Hepatocyte (in vitro differentiated cells): Measurements from ENCODE around the gene KIF1C. TPM values are rescaled to one million over a fixed set of nuclear protein-coding genes. Genes with fewer than 3 reads are reported as not detected.
A peak's percentile ranks its signal among the peaks of the same experiment; 100 is the strongest.

Experiments
- DNase-seq: peaks from one replicate; pipeline ENCODE4 v3.0.0-alpha.2; 2016; ENCODE audit warnings: low spot score
- H2AFZ ChIP-seq: fragments of 200-600 bp; sonication (generic); 2 replicates; pipeline ENCODE4 v1.6.0; 2016; ENCODE audit warnings: antibody characterized with exemption, mild to moderate bottlenecking
- H3K27ac ChIP-seq: fragments of 200-600 bp; sonication (generic); 2 replicates; pipeline ENCODE4 v1.5.1; 2016; ENCODE audit warnings: mild to moderate bottlenecking
- H3K27me3 ChIP-seq: fragments of 200-600 bp; sonication (generic); 2 replicates; pipeline ENCODE4 v1.6.1; 2016
- H3K36me3 ChIP-seq: fragments of 200-600 bp; sonication (generic); replicated peaks from 2 replicates; pipeline ENCODE4 v1.5.1; 2016; ENCODE audit warnings: low read depth; ENCODE audit not compliant: insufficient read depth
- H3K4me1 ChIP-seq: fragments of 200-600 bp; sonication (generic); 2 replicates; pipeline ENCODE4 v1.5.1; 2016; ENCODE audit warnings: mild to moderate bottlenecking, moderate library complexity; ENCODE audit not compliant: insufficient read depth
- H3K4me2 ChIP-seq: fragments of 200-600 bp; sonication (generic); 2 replicates; pipeline ENCODE4 v1.6.0; 2016
- H3K4me3 ChIP-seq: fragments of 200-600 bp; sonication (generic); 2 replicates; pipeline ENCODE4 v1.5.1; 2016; ENCODE audit warnings: mild to moderate bottlenecking
- H3K79me2 ChIP-seq: fragments of 200-600 bp; sonication (generic); 2 replicates; pipeline ENCODE4 v1.6.0; 2017; ENCODE audit warnings: mild to moderate bottlenecking
- H3K9me2 ChIP-seq: fragments of 200-600 bp; sonication (generic); replicated peaks from 2 replicates; pipeline ENCODE4 v1.6.0; 2017; ENCODE audit warnings: mild to moderate bottlenecking; ENCODE audit not compliant: insufficient read depth
- H3K9me3 ChIP-seq: fragments of 200-600 bp; sonication (generic); 2 replicates; pipeline ENCODE4 v1.5.1; 2016; ENCODE audit warnings: low read depth, mild to moderate bottlenecking
- H4K20me1 ChIP-seq: fragments of 200-600 bp; sonication (generic); 2 replicates; pipeline ENCODE4 v1.6.0; 2016; ENCODE audit warnings: mild to moderate bottlenecking; ENCODE audit not compliant: insufficient read depth, poor library complexity, severe bottlenecking
- EZH2 ChIP-seq: fragments of 200-600 bp; sonication (generic); IDR thresholded peaks from 2 replicates; pipeline ENCODE4 v1.6.1; 2016; ENCODE audit warnings: antibody characterized with exemption, mild to moderate bottlenecking, borderline replicate concordance
- EZH2phosphoT487 ChIP-seq: fragments of 200-600 bp; sonication (generic); IDR thresholded peaks from one replicate; pipeline ENCODE4 v1.6.1; 2018; ENCODE audit warnings: antibody characterized with exemption, mild to moderate bottlenecking, low read depth, moderate library complexity; ENCODE audit not compliant: unreplicated experiment, severe bottlenecking
- WGBS: methylation state at CpG from one replicate; pipeline ENCODE4 v1.1.6; 2016; ENCODE audit warnings: low lambda C conversion rate; ENCODE audit errors: missing lambda C conversion rate; 5-methylcytosine and 5-hydroxymethylcytosine counted together
- polyA plus RNA-seq: library from polyadenylated mRNA; unstranded; fragments of >200 nt; fragmentation: Nextera tagmentation; extraction: Ambion mirVana; gene quantifications from 2 replicates; pipeline ENCODE4 v1.2.1, GENCODE V29; 2016
- total RNA-seq: library from RNA; depleted of rRNA; stranded (reverse); fragments of >200 nt; gene quantifications from 2 replicates; pipeline ENCODE4 v1.2.3, GENCODE V29; 2014
- TF ChIP-seq, protein P1 (sequence below): fragments of 200-600 bp; sonication (generic); IDR thresholded peaks from 2 replicates; pipeline ENCODE4 v1.5.1; 2016; ENCODE audit warnings: antibody characterized with exemption, mild to moderate bottlenecking; ENCODE audit not compliant: poor library complexity

KIF1C gene
- total and polyA plus RNA-seq, 2 experiments from 2014 or later: 59.4 to 75.9 TPM

DNA sequence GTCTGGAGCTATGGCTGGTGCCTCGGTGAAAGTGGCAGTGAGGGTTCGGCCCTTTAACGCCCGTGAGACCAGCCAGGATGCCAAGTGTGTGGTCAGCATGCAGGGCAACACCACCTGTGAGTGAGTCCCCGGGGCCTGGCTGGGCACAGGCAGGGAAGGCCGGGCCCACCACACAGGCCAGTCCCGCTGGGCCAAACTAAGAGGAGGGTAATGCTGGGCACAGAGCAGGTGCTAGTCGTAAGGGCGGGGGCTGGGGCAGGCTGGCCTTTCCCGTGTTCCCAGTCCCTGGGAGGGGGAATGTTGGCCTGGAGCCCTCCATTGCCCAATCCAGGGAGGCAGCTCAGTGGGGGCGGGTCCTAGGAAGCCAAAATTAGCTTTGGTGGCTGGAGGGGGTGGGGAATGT, 2.5 kb downstream of the KIF1C start:
- Histone ChIP-seq H3K79me2 (peaks cover 28% of the 10 kb centered on the region), H3K4me2 (peak overlapping the region; percentile 94), H3K9me3 (no peaks in the 10 kb centered on the region), H3K4me1 (peaks cover 18% of the 10 kb centered on the region), H3K27me3 (no peaks in the 10 kb centered on the region), H3K36me3 (no peaks in the 10 kb centered on the region), H3K4me3 (no peak overlapping the region), H2AFZ (no peak overlapping the region), H3K27ac (no peak overlapping the region), H3K9me2 (no peaks in the 10 kb centered on the region), H4K20me1 (peaks cover 12% of the 10 kb centered on the region)
- no peak for DNase-seq
- TF ChIP-seq EZH2phosphoT487 (no peak), EZH2 (no peak)
- TF ChIP-seq, protein P1, sequence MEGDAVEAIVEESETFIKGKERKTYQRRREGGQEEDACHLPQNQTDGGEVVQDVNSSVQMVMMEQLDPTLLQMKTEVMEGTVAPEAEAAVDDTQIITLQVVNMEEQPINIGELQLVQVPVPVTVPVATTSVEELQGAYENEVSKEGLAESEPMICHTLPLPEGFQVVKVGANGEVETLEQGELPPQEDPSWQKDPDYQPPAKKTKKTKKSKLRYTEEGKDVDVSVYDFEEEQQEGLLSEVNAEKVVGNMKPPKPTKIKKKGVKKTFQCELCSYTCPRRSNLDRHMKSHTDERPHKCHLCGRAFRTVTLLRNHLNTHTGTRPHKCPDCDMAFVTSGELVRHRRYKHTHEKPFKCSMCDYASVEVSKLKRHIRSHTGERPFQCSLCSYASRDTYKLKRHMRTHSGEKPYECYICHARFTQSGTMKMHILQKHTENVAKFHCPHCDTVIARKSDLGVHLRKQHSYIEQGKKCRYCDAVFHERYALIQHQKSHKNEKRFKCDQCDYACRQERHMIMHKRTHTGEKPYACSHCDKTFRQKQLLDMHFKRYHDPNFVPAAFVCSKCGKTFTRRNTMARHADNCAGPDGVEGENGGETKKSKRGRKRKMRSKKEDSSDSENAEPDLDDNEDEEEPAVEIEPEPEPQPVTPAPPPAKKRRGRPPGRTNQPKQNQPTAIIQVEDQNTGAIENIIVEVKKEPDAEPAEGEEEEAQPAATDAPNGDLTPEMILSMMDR: no peak
- WGBS: 86% methylated on average over 11 of the region's 11 CpGs

DNA sequence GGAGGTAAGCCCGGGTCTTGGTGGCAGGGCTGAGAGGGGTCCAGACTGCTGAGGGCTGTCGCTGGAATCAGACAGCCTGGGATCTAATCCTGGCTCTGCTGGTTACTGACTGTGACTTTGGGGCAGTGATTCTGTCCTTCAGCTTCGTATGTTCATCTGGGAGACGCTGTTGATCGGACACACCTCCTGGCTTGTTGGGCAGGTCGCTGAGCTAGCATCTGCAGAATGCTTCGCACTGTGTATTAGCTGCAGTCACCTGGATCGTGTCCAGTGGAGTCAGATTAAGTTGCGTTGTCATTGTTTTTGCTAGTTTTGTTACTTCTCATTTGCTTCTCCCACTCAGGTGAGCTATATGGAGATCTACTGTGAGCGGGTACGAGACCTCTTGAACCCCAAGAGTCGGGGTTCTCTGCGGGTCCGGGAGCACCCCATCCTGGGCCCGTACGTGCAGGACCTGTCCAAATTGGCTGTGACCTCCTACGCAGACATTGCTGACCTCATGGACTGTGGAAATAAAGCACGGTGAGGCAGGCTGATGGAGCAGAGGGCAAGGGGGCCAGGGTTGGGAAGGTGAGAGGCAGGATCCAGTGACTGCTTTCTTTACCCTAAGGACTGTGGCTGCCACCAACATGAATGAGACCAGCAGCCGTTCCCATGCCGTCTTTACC, 4.5 kb downstream of the KIF1C start:
- 98% methylated on average over 20 of the region's 20 CpGs for WGBS
- Histone ChIP-seq H3K4me1 (peaks cover 13% of the 10 kb centered on the region), H2AFZ (no peak overlapping the region), H3K4me3 (no peak overlapping the region), H3K27me3 (no peaks in the 10 kb centered on the region), H4K20me1 (peaks cover 12% of the 10 kb centered on the region), H3K4me2 (no peak overlapping the region), H3K27ac (no peak overlapping the region), H3K9me3 (no peaks in the 10 kb centered on the region), H3K36me3 (no peaks in the 10 kb centered on the region), H3K9me2 (no peaks in the 10 kb centered on the region), H3K79me2 (peaks cover 28% of the 10 kb centered on the region)
- DNase-seq: no peak
- TF ChIP-seq, protein P1: no peak
- TF ChIP-seq EZH2 (no peak), EZH2phosphoT487 (no peak)

DNA sequence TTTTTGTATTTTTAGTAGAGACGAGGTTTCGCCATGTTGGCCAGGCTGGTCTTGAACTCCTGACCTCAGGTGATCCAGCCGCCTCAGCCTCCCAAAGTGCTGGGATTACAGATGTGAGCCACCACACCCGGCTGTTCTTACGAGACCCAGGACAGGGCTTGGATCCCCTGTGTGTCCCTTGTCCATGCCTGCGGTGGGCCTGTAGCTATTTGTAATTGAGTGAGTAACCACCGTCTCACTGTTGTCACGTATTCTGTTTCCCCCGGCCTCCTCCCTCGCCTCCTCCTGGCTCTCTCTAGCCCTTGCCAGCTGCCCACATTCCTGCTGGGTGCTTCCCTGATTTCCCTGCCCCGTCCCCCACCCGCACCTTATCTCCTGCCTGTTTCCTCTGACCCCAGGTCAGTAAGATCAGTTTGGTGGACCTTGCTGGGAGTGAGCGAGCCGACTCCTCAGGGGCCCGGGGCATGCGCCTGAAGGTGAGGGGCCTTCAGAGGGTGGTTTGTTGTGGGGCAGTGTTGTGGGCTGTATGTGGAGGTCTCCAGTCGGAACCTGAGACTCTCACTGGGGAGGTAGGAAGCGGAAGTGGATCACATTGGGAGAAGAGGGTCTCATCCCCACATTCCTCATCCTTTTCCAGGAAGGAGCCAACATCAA, 5.6 kb downstream of the KIF1C start:
- no peaks in the 10 kb centered on the region for H3K9me3 ChIP-seq
- no peak overlapping the region for H2AFZ ChIP-seq
- H3K4me3 ChIP-seq: no peak overlapping the region
- no peak for DNase-seq
- no peak overlapping the region for H3K4me2 ChIP-seq
- 96% methylated on average over 17 of the region's 18 CpGs for WGBS
- H3K36me3 ChIP-seq: no peaks in the 10 kb centered on the region
- H3K9me2 ChIP-seq: no peaks in the 10 kb centered on the region
- no peaks in the 10 kb centered on the region for H3K27me3 ChIP-seq
- H3K27ac ChIP-seq: no peak overlapping the region
- H3K79me2 ChIP-seq: peaks cover 24% of the 10 kb centered on the region
- H4K20me1 ChIP-seq: peaks cover 12% of the 10 kb centered on the region
- TF ChIP-seq, protein P1: no peak
- H3K4me1 ChIP-seq: peaks cover 13% of the 10 kb centered on the region
